Raji (cell line): ENCODE measurements around the gene CEP120.

Source experiments
- POLR2A ChIP-seq: IDR thresholded peaks from 2 replicates; pipeline ENCODE4 v1.6.1; 2011; ENCODE audit warnings: low read depth, low read length, control low read depth; ENCODE audit not compliant: insufficient read depth

Gene CEP120

GRCh38 chr5:123440456-123441181 is 17.4 kb upstream of the CEP120 start:
- no peak for TF ChIP-seq POLR2A

GRCh38 chr5:123439709-123440108 is 16.5 kb upstream of the CEP120 start:
- TF ChIP-seq POLR2A = no peak

- TF ChIP-seq POLR2A = 0 out of 2 replicates have a peak, but pooled peaks have one; percentile 9
Measured at GRCh38 chr5:123438902-123439301, 15.7 kb upstream of the CEP120 start.

- no peak for TF ChIP-seq POLR2A
Measured at GRCh38 chr5:123438244-123438643, 15.0 kb upstream of the CEP120 start.

GRCh38 chr5:123436201-123436600 is 13.0 kb upstream of the CEP120 start:
- TF ChIP-seq POLR2A = no peak

GRCh38 chr5:123434796-123435195 is 11.6 kb upstream of the CEP120 start:
- no peak for TF ChIP-seq POLR2A

- no peak for TF ChIP-seq POLR2A
Measured at GRCh38 chr5:123433596-123433995, 10.4 kb upstream of the CEP120 start.

- TF ChIP-seq POLR2A = no peak
Measured at GRCh38 chr5:123429993-123430392, 6.8 kb upstream of the CEP120 start.

- no peak for TF ChIP-seq POLR2A
Measured at GRCh38 chr5:123429221-123429954, 6.2 kb upstream of the CEP120 start.

- TF ChIP-seq POLR2A = no peak
Measured at GRCh38 chr5:123428521-123429220, 5.5 kb upstream of the CEP120 start.

GRCh38 chr5:123427281-123427680 is 4.1 kb upstream of the CEP120 start:
- TF ChIP-seq POLR2A = no peak

- no peak for TF ChIP-seq POLR2A
Measured at GRCh38 chr5:123425431-123425830, 2.2 kb upstream of the CEP120 start.

- no peak for TF ChIP-seq POLR2A
Measured at GRCh38 chr5:123422433-123423277, 548 bp downstream of the CEP120 start.

- TF ChIP-seq POLR2A = no peak
Measured at GRCh38 chr5:123421773-123422172, 1.4 kb downstream of the CEP120 start.

GRCh38 chr5:123414974-123415373 is 8.2 kb downstream of the CEP120 start:
- no peak for TF ChIP-seq POLR2A

GRCh38 chr5:123412206-123412605 is 11.0 kb downstream of the CEP120 start:
- no peak for TF ChIP-seq POLR2A

- TF ChIP-seq POLR2A = no peak
Measured at GRCh38 chr5:123401320-123401719, 21.9 kb downstream of the CEP120 start.
